Adipocyte (in vitro differentiated cells): Measurements from ENCODE around the gene ARCN1.

Source experiments
- DNase-seq: peaks from one replicate; pipeline ENCODE4 v3.0.0-alpha.2; 2015; ENCODE audit warnings: low read depth
- H3K27me3 ChIP-seq: replicated peaks from 2 replicates; pipeline ENCODE4 v1.7.0; 2013; ENCODE audit warnings: mild to moderate bottlenecking, low read length, moderate library complexity; ENCODE audit not compliant: control insufficient read depth, insufficient read depth
- H3K36me3 ChIP-seq: 2 replicates; pipeline ENCODE4 v1.7.0; 2013; ENCODE audit warnings: low read length, mild to moderate bottlenecking, moderate library complexity; ENCODE audit not compliant: control insufficient read depth, insufficient read depth, severe bottlenecking
- H3K4me1 ChIP-seq: 2 replicates; pipeline ENCODE4 v1.7.0; 2013; ENCODE audit warnings: mild to moderate bottlenecking, low read length, moderate library complexity; ENCODE audit not compliant: control insufficient read depth, insufficient read depth
- H3K4me3 ChIP-seq: 2 replicates; pipeline ENCODE4 v1.7.0; 2013; ENCODE audit warnings: mild to moderate bottlenecking, low read length, moderate library complexity
- H3K9ac ChIP-seq: 2 replicates; pipeline ENCODE4 v1.7.0; 2013; ENCODE audit warnings: mild to moderate bottlenecking, low read length, moderate library complexity
- H3K9me3 ChIP-seq: 2 replicates; pipeline ENCODE4 v1.7.0; 2013; ENCODE audit warnings: mild to moderate bottlenecking, low read length, moderate library complexity; ENCODE audit not compliant: control insufficient read depth

ARCN1 gene

GRCh38 chr11:118572061-118572980 lies at the start of gene ARCN1:
Gene ARCN1 (plus strand): TSS chr11:118572409. CDS start chr11:118572548, 139 bp downstream.
- Histone ChIP-seq H3K27me3 (no peaks in the 10 kb centered on the region), H3K9me3 (no peaks in the 10 kb centered on the region), H3K9ac (peak within 1 kb of the TSS; percentile 100), H3K4me1 (peaks cover 50% of the 10 kb centered on the region), H3K36me3 (no peaks in the 10 kb centered on the region), H3K4me3 (peak within 1 kb of the TSS; percentile 96)
- peak; percentile 90 for DNase-seq

GRCh38 chr11:118522571-118523072 lies 49.6 kb upstream of the ARCN1 start:
- peak; percentile 33 for DNase-seq
- H3K9ac ChIP-seq = no peak overlapping the region
- peaks cover 19% of the 10 kb centered on the region for H3K4me1 ChIP-seq
- no peaks in the 10 kb centered on the region for H3K9me3 ChIP-seq
- no peaks in the 10 kb centered on the region for H3K27me3 ChIP-seq
- peaks cover 65% of the 10 kb centered on the region for H3K36me3 ChIP-seq
- H3K4me3 ChIP-seq = no peak overlapping the region

- Histone ChIP-seq H3K9me3 (no peaks in the 10 kb centered on the region), H3K36me3 (peaks cover 53% of the 10 kb centered on the region), H3K27me3 (no peaks in the 10 kb centered on the region), H3K4me1 (peaks cover 19% of the 10 kb centered on the region), H3K4me3 (no peak overlapping the region), H3K9ac (no peak overlapping the region)
- DNase-seq = no peak
Measured at GRCh38 chr11:118524356-118524755, 47.9 kb upstream of the ARCN1 start.

GRCh38 chr11:118524757-118525470 lies 47.3 kb upstream of the ARCN1 start:
- H3K36me3 ChIP-seq = peaks cover 48% of the 10 kb centered on the region
- no peak for DNase-seq
- H3K4me3 ChIP-seq = no peak overlapping the region
- no peaks in the 10 kb centered on the region for H3K9me3 ChIP-seq
- H3K9ac ChIP-seq = no peak overlapping the region
- H3K4me1 ChIP-seq = peaks cover 19% of the 10 kb centered on the region
- H3K27me3 ChIP-seq = no peaks in the 10 kb centered on the region

GRCh38 chr11:118526688-118527087 lies 45.5 kb upstream of the ARCN1 start:
- Histone ChIP-seq H3K9ac (no peak overlapping the region), H3K4me1 (peaks cover 22% of the 10 kb centered on the region), H3K27me3 (no peaks in the 10 kb centered on the region), H3K36me3 (peaks cover 30% of the 10 kb centered on the region), H3K4me3 (no peak overlapping the region), H3K9me3 (no peaks in the 10 kb centered on the region)
- no peak for DNase-seq

GRCh38 chr11:118527109-118527508 lies 45.1 kb upstream of the ARCN1 start, which contains the start of gene TTC36:
Gene TTC36 (plus strand): TSS chr11:118527474. CDS start chr11:118527495, 21 bp downstream.
- H3K4me1 ChIP-seq = peaks cover 22% of the 10 kb centered on the region
- peaks cover 26% of the 10 kb centered on the region for H3K36me3 ChIP-seq
- no peaks in the 10 kb centered on the region for H3K27me3 ChIP-seq
- H3K9me3 ChIP-seq = no peaks in the 10 kb centered on the region
- H3K9ac ChIP-seq = no peak within 1 kb of the TSS
- DNase-seq = no peak
- no peak within 1 kb of the TSS for H3K4me3 ChIP-seq

GRCh38 chr11:118528511-118528910 lies 43.7 kb upstream of the ARCN1 start:
- DNase-seq = no peak
- Histone ChIP-seq H3K36me3 (peaks cover 13% of the 10 kb centered on the region), H3K4me3 (no peak overlapping the region), H3K9ac (no peak overlapping the region), H3K4me1 (peaks cover 18% of the 10 kb centered on the region), H3K27me3 (no peaks in the 10 kb centered on the region), H3K9me3 (no peaks in the 10 kb centered on the region)

- H3K9ac ChIP-seq = no peak overlapping the region
- peak overlapping the region; percentile 79 for H3K4me3 ChIP-seq
- H3K9me3 ChIP-seq = no peaks in the 10 kb centered on the region
- H3K4me1 ChIP-seq = peaks cover 18% of the 10 kb centered on the region
- DNase-seq = no peak
- peaks cover 2% of the 10 kb centered on the region for H3K36me3 ChIP-seq
- no peaks in the 10 kb centered on the region for H3K27me3 ChIP-seq
Measured at GRCh38 chr11:118529584-118530175, 42.5 kb upstream of the ARCN1 start.

- Histone ChIP-seq H3K9me3 (no peaks in the 10 kb centered on the region), H3K9ac (peak overlapping the region; percentile 66), H3K36me3 (no peaks in the 10 kb centered on the region), H3K4me3 (peak overlapping the region; percentile 79), H3K27me3 (no peaks in the 10 kb centered on the region), H3K4me1 (peaks cover 18% of the 10 kb centered on the region)
- DNase-seq = no peak
Measured at GRCh38 chr11:118530180-118530682, 42.0 kb upstream of the ARCN1 start.

GRCh38 chr11:118530683-118531596 lies 41.3 kb upstream of the ARCN1 start, which contains the start of gene TMEM25:
Gene TMEM25 (plus strand): TSS chr11:118531192. CDS start chr11:118531802, 610 bp downstream.
- Histone ChIP-seq H3K4me3 (peak within 1 kb of the TSS; percentile 79), H3K36me3 (no peaks in the 10 kb centered on the region), H3K4me1 (peaks cover 17% of the 10 kb centered on the region), H3K27me3 (no peaks in the 10 kb centered on the region), H3K9ac (peak within 1 kb of the TSS; percentile 66), H3K9me3 (no peaks in the 10 kb centered on the region)
- peak; percentile 75 for DNase-seq
